Erythroblast (primary cell): ENCODE measurements around the gene DUSP9.

Experiments
- GATA1 ChIP-seq: IDR thresholded peaks from 2 replicates; pipeline ENCODE4 v1.6.1; 2011; ENCODE audit warnings: low read depth, mild to moderate bottlenecking, control low read depth, low read length, moderate library complexity
- POLR2A ChIP-seq: IDR thresholded peaks from 2 replicates; pipeline ENCODE4 v1.6.1; 2011; ENCODE audit warnings: mild to moderate bottlenecking, low read length

DNA sequence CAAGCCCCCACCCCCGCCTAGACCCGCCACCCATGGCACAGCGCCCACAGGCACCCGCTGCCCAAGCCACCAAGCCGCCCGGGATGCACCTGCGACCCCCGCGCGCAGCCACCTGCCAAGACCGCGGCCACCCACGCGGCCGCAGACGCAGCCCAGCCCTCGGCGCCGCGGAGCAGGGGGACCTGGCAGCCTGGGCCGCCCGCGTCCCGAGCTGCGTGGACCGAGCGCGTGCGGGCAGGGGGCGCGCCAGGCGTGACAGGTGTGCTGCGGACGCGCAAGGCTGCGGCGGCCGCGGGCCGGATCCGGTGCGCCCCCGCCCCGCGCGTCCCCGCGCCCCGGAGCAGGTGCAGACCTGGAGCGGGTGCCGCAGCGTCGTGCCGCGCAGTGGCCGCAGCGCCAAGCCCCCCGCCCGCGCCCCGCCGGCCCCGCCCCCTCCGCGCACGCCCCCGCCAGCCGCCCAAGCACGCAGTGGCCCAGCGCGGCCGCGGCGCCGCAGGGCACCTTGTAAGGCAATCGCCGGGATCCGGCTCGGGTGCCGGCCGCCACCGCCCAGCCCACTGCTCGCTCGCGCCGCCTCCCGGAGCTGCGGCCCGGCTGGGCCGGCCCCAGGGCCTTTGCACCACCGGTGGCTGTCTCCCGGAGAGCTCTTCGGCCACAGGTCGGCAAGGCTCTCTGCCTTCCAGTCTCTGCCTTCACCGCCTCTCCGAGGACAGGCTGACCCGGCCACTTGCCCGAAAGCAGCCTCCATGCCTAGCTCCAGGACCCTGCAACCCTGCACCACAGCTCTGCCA, 26.6 kb downstream of the DUSP9 start, which contains the start of gene PNCK:
- TF ChIP-seq POLR2A (no peak), GATA1 (no peak)
